ENCODE measurements around the gene TENT4A. TPM values are rescaled to one million over a fixed set of nuclear protein-coding genes. Genes with fewer than 3 reads are reported as not detected.

The TENT4A gene
- total and polyA plus RNA-seq, 2 of the 4 experiments (the other 2 are of a cell fraction), result 5.9 to 17.2 TPM

GRCh38 chr5:6728011-6728794 is 15.0 kb downstream of the TENT4A start:
- peaks cover 66% of the 10 kb centered on the region for H4K20me1 ChIP-seq (ENCODE audit: insufficient read depth, low read length)
- no peak overlapping the region for H4K91ac ChIP-seq (ENCODE audit: insufficient read depth, low read depth, low read length)
- H2AK9ac ChIP-seq (replicated peaks; ENCODE audit: low read depth, low read length, poor library complexity), result no peak overlapping the region
- no peak overlapping the region for H4K8ac ChIP-seq (ENCODE audit: low read depth in 2 of 2, low read length in 2 of 2)
- POLR2A ChIA-PET (ENCODE audit: unreplicated experiment), result no interaction called here
- H3K27ac ChIP-seq (ENCODE audit: insufficient read depth, low read length), result no peak overlapping the region
- no peak overlapping the region for H2AFZ ChIP-seq (replicated peaks; ENCODE audit: low read length, poor library complexity)
- no peak overlapping the region for H3K9ac ChIP-seq (ENCODE audit: low read depth, low read length)
- no peaks in the 10 kb centered on the region for H3K27me3 ChIP-seq (ENCODE audit: control insufficient read depth, insufficient read depth, low read length)
- BruUV-seq (replicated peaks), result no TSS peak
- no peak overlapping the region for H2AK5ac ChIP-seq (ENCODE audit: low read depth, low read length)
- H3K18ac ChIP-seq (ENCODE audit: low read depth, low read length), result no peak overlapping the region
- H2BK20ac ChIP-seq (ENCODE audit: low read depth, low read length), result no peak overlapping the region
- peaks cover 56% of the 10 kb centered on the region for H3K4me1 ChIP-seq (ENCODE audit: control insufficient read depth, insufficient read depth, low read length)
- peaks cover 5% of the 10 kb centered on the region for H3K36me3 ChIP-seq (ENCODE audit: control insufficient read depth, insufficient read depth, low read length)
- no peak overlapping the region; the same call in 1 of the 2 replicates for H3K14ac ChIP-seq (replicated peaks; ENCODE audit: low read depth, low read length)
- dilution Hi-C loops (cut with HindIII; ENCODE audit: low sequenced_read_pairs, unreplicated experiment) (no loop called here), intact Hi-C loops (cut with micrococcal nuclease) (no loop called here), in situ Hi-C loops (cut with MboI; ENCODE audit: low sequenced_read_pairs) (loop anchor here (25.0 kb wide), 1 partner anchor 1241 kb away; no protein-coding TSS in a partner anchor)
- H3K79me1 ChIP-seq (ENCODE audit: low read depth in 1 of 2, low read length in 2 of 2), result peaks cover 10 to 68% of the 10 kb centered on the region in 2 experiments; a peak in 3 of 4 replicates
- CTCF ChIA-PET, result no interaction called here
- no peak overlapping the region for H3K4ac ChIP-seq (ENCODE audit: low read depth, low read length)
- peak overlapping the region; percentile 8; the same call in 1 of the 2 replicates for H3K23ac ChIP-seq (ENCODE audit: low read depth, low read length)
- H3K9me1 ChIP-seq (ENCODE audit: insufficient read depth, low read length), result peaks cover 52% of the 10 kb centered on the region
- H3K56ac ChIP-seq (ENCODE audit: extremely low read depth, insufficient read depth, low read length), result no peak overlapping the region
- TF ChIP-seq FOS (IDR thresholded peaks at IDR 0.05; ENCODE audit: low read depth, low read length), result no peak
- no peak for TF ChIP-seq CEBPB (IDR thresholded peaks at IDR 0.05; ENCODE audit: low read depth, low read length)
- TF ChIP-seq SMC3 (IDR thresholded peaks at IDR 0.05; ENCODE audit: low read depth, low read length), result no peak
- no peak overlapping the region for H2BK15ac ChIP-seq (ENCODE audit: low read depth, low read length)
- H2BK5ac ChIP-seq (ENCODE audit: low read depth, low read length, poor library complexity, severe bottlenecking), result no peak overlapping the region
- H2BK120ac ChIP-seq (ENCODE audit: low read depth, low read length), result no peak overlapping the region
- H4K5ac ChIP-seq (ENCODE audit: low read depth, low read length), result no peak overlapping the region
- no peak overlapping the region for H3K4me3 ChIP-seq (ENCODE audit: insufficient read depth, low read depth, low read length)
- 56% methylated on average over 3 of the region's 17 CpGs; no CpG with 5 or more reads in 1 of the 2 experiments for WGBS, 2 experiments (ENCODE audit: extremely low coverage in 2 of 2, insufficient read length in 1 of 2)
- DNase-seq (no peak), ATAC-seq (ENCODE audit: low read depth) (no peak)
- no peak overlapping the region for H3K4me2 ChIP-seq (ENCODE audit: low read depth, low read length)
- no peaks in the 10 kb centered on the region for H3K9me3 ChIP-seq (ENCODE audit: control insufficient read depth, insufficient read depth, low read length)
